Mucosa of rectum (tissue), 2 donors: ENCODE results near the gene PCDH15.

ENCODE experiments used
- H3K27ac ChIP-seq, 2 donors: one replicate each; pipeline ENCODE4 v1.7.0; 2013; ENCODE audit warnings: inconsistent platforms in 2 of 2, low read depth in 2 of 2, low read length in 2 of 2
- H3K27me3 ChIP-seq, 2 donors: one replicate each; pipeline ENCODE4 v1.7.0; 2013; ENCODE audit warnings: low read length in 2 of 2; ENCODE audit not compliant: control insufficient read depth in 2 of 2, insufficient read depth in 2 of 2
- H3K36me3 ChIP-seq, 2 donors: one replicate each; pipeline ENCODE4 v1.7.0; 2013; ENCODE audit warnings: low read length in 2 of 2; ENCODE audit not compliant: control insufficient read depth in 2 of 2, insufficient read depth in 2 of 2
- H3K4me1 ChIP-seq, 2 donors: one replicate each; pipeline ENCODE4 v1.7.0; 2013; ENCODE audit warnings: low read length in 2 of 2, mild to moderate bottlenecking in 1 of 2; ENCODE audit not compliant: control insufficient read depth in 2 of 2, insufficient read depth in 2 of 2
- H3K4me3 ChIP-seq, 2 donors: one replicate each; pipeline ENCODE4 v1.7.0; 2013; ENCODE audit warnings: low read length in 2 of 2
- H3K9ac ChIP-seq, 2 donors: one replicate each; pipeline ENCODE4 v1.7.0; 2013; ENCODE audit warnings: low read length in 2 of 2, low read depth in 1 of 2, mild to moderate bottlenecking in 1 of 2
- H3K9me3 ChIP-seq, 2 donors: one replicate each; pipeline ENCODE4 v1.7.0; 2013; ENCODE audit warnings: low read length in 2 of 2; ENCODE audit not compliant: control insufficient read depth in 2 of 2
- donor health status: healthy.
- donor health status: Normal muscosa, but diverticular disease.

The PCDH15 gene

GRCh38 chr10:54065106-54065505 lies 735.9 kb downstream of the PCDH15 start:
- Histone ChIP-seq H3K9me3 (no peaks in the 10 kb centered on the region), H3K4me3 (no peak overlapping the region), H3K4me1 (no peaks in the 10 kb centered on the region), H3K27me3 (no peaks in the 10 kb centered on the region), H3K27ac (no peak overlapping the region), H3K9ac (no peak overlapping the region), H3K36me3 (no peaks in the 10 kb centered on the region)

- H3K9ac ChIP-seq: no peak overlapping the region
- H3K27ac ChIP-seq: no peak overlapping the region
- no peaks in the 10 kb centered on the region for H3K4me1 ChIP-seq
- no peaks in the 10 kb centered on the region for H3K27me3 ChIP-seq
- H3K36me3 ChIP-seq: no peaks in the 10 kb centered on the region
- no peaks in the 10 kb centered on the region for H3K9me3 ChIP-seq
- H3K4me3 ChIP-seq: no peak overlapping the region
Observed at GRCh38 chr10:54064215-54064614, 736.8 kb downstream of the PCDH15 start.

- Histone ChIP-seq H3K36me3 (no peaks in the 10 kb centered on the region), H3K9me3 (no peaks in the 10 kb centered on the region), H3K4me3 (no peak overlapping the region)
Observed at GRCh38 chr10:54063514-54063913, 737.5 kb downstream of the PCDH15 start.

GRCh38 chr10:54060572-54060971 lies 740.5 kb downstream of the PCDH15 start:
- H3K36me3 ChIP-seq: no peaks in the 10 kb centered on the region
- no peak overlapping the region for H3K4me3 ChIP-seq
- no peaks in the 10 kb centered on the region for H3K9me3 ChIP-seq
- H3K4me1 ChIP-seq: no peaks in the 10 kb centered on the region
- H3K27me3 ChIP-seq: no peaks in the 10 kb centered on the region
- no peak overlapping the region for H3K9ac ChIP-seq
- no peak overlapping the region for H3K27ac ChIP-seq

More at GRCh38 chr10:54063514-54063913, 737.5 kb downstream of the PCDH15 start:
- no peak overlapping the region for H3K9ac ChIP-seq
- H3K27me3 ChIP-seq: no peaks in the 10 kb centered on the region
- H3K27ac ChIP-seq: no peak overlapping the region
- H3K4me1 ChIP-seq: no peaks in the 10 kb centered on the region

- no peak overlapping the region for H3K27ac ChIP-seq
- no peak overlapping the region for H3K9ac ChIP-seq
- no peaks in the 10 kb centered on the region for H3K27me3 ChIP-seq
- H3K9me3 ChIP-seq: no peaks in the 10 kb centered on the region
- no peaks in the 10 kb centered on the region for H3K4me1 ChIP-seq
- H3K4me3 ChIP-seq: no peak overlapping the region
- no peaks in the 10 kb centered on the region for H3K36me3 ChIP-seq
Observed at GRCh38 chr10:54057357-54057756, 743.7 kb downstream of the PCDH15 start.

- Histone ChIP-seq H3K27me3 (no peaks in the 10 kb centered on the region), H3K9ac (no peak overlapping the region), H3K4me1 (no peaks in the 10 kb centered on the region), H3K27ac (no peak overlapping the region), H3K36me3 (no peaks in the 10 kb centered on the region), H3K9me3 (no peaks in the 10 kb centered on the region), H3K4me3 (no peak overlapping the region)
Observed at GRCh38 chr10:54026340-54026739, 774.7 kb downstream of the PCDH15 start.

- Histone ChIP-seq H3K27me3 (no peaks in the 10 kb centered on the region), H3K27ac (no peak overlapping the region), H3K4me3 (no peak overlapping the region), H3K36me3 (no peaks in the 10 kb centered on the region), H3K9ac (no peak overlapping the region), H3K9me3 (no peaks in the 10 kb centered on the region), H3K4me1 (no peaks in the 10 kb centered on the region)
Observed at GRCh38 chr10:54011117-54011516, 789.9 kb downstream of the PCDH15 start.

- no peak overlapping the region for H3K4me3 ChIP-seq
- H3K27ac ChIP-seq: no peak overlapping the region
- no peak overlapping the region for H3K9ac ChIP-seq
- no peaks in the 10 kb centered on the region for H3K36me3 ChIP-seq
- no peaks in the 10 kb centered on the region for H3K9me3 ChIP-seq
- H3K4me1 ChIP-seq: no peaks in the 10 kb centered on the region
- H3K27me3 ChIP-seq: no peaks in the 10 kb centered on the region
Observed at GRCh38 chr10:54010337-54010933, 790.6 kb downstream of the PCDH15 start.

GRCh38 chr10:54009672-54010071 lies 791.4 kb downstream of the PCDH15 start:
- Histone ChIP-seq H3K4me1 (no peaks in the 10 kb centered on the region), H3K27ac (no peak overlapping the region), H3K27me3 (no peaks in the 10 kb centered on the region), H3K4me3 (no peak overlapping the region), H3K9ac (no peak overlapping the region), H3K36me3 (no peaks in the 10 kb centered on the region), H3K9me3 (no peaks in the 10 kb centered on the region)

- no peaks in the 10 kb centered on the region for H3K27me3 ChIP-seq
- H3K4me1 ChIP-seq: no peaks in the 10 kb centered on the region
- no peak overlapping the region for H3K4me3 ChIP-seq
- no peak overlapping the region for H3K9ac ChIP-seq
- no peak overlapping the region for H3K27ac ChIP-seq
- H3K9me3 ChIP-seq: no peaks in the 10 kb centered on the region
- H3K36me3 ChIP-seq: no peaks in the 10 kb centered on the region
Observed at GRCh38 chr10:54002077-54002476, 799.0 kb downstream of the PCDH15 start.

GRCh38 chr10:53997953-53998352 lies 803.1 kb downstream of the PCDH15 start:
- no peaks in the 10 kb centered on the region for H3K4me1 ChIP-seq
- H3K27me3 ChIP-seq: no peaks in the 10 kb centered on the region
- no peaks in the 10 kb centered on the region for H3K36me3 ChIP-seq
- no peaks in the 10 kb centered on the region for H3K9me3 ChIP-seq
- H3K4me3 ChIP-seq: no peak overlapping the region
- no peak overlapping the region for H3K27ac ChIP-seq
- H3K9ac ChIP-seq: no peak overlapping the region
